ENCODE measurements around the gene MYORG. TPM values are rescaled to one million over a fixed set of nuclear protein-coding genes. Genes with fewer than 3 reads are reported as not detected.

The MYORG gene
- total and polyA plus RNA-seq, 12 donors, result 1.1 to 33.8 (median 14.5) TPM

DNA sequence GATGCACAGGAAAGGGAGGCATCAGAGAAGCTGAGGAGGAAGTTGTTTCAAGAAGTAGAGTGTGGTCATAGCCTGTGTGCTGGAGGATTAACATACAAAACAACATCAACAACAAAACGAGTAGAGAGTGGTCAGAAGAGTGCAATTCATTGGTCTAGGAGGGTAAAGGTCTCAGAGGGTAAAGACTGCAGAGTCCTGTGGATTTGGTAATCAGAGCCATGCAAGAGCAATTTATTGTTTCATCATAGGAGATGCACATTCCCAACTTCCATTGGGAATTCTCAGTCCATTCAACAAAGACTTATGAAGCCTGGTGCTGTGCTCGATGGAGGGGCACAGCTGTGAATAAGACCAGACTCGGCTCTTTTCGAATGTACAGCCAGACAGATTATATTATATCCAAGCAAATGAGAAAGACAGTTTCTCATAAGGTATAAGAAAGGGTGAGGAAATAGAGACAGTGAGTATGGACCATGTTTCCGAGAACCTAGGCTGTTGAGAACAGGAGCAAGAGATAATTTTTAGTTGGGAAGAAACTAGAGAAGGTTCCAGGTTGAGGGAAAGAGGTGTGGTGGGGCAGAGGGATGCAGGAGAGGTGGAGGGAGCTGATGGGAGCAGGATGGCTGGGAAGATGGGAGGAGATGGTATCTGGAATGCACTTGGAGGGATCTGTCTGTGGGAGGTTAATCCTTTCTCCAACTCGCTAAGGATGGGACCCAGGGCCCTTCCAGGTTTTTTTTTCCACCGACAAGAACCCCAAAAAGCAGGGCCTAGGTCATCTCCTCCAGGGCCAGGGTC lies 7.9 kb upstream of the MYORG start:
- peaks cover 9 to 19% of the 10 kb centered on the region in 2 donors for H3K4me1 ChIP-seq (replicated peaks in 1 of 2)
- H3K27ac ChIP-seq, result no peak overlapping the region
- no peaks in the 10 kb centered on the region for H3K27me3 ChIP-seq
- intact Hi-C loops (cut with DNase I), result no loop called here
- no peaks in the 10 kb centered on the region for H3K36me3 ChIP-seq (replicated peaks in 1 of 2)
- 76 to 81% (median 78%) methylated on average over 7 of the region's 7 CpGs for WGBS, 4 donors
- no peaks in the 10 kb centered on the region for H3K9me3 ChIP-seq (replicated peaks in 1 of 3)
- DNase-seq, result peak in 2 of 7 donors; percentile 4 to 6
- no peak overlapping the region for H3K4me3 ChIP-seq
- TF ChIP-seq, protein P1, sequence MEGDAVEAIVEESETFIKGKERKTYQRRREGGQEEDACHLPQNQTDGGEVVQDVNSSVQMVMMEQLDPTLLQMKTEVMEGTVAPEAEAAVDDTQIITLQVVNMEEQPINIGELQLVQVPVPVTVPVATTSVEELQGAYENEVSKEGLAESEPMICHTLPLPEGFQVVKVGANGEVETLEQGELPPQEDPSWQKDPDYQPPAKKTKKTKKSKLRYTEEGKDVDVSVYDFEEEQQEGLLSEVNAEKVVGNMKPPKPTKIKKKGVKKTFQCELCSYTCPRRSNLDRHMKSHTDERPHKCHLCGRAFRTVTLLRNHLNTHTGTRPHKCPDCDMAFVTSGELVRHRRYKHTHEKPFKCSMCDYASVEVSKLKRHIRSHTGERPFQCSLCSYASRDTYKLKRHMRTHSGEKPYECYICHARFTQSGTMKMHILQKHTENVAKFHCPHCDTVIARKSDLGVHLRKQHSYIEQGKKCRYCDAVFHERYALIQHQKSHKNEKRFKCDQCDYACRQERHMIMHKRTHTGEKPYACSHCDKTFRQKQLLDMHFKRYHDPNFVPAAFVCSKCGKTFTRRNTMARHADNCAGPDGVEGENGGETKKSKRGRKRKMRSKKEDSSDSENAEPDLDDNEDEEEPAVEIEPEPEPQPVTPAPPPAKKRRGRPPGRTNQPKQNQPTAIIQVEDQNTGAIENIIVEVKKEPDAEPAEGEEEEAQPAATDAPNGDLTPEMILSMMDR (IDR thresholded peaks at IDR 0.05), result no peak
- no peak for TF ChIP-seq POLR2A (IDR thresholded peaks at IDR 0.05)

GRCh38 chr9:34383904-34384303 lies 7.2 kb upstream of the MYORG start:
- 88 to 91% (median 89%) methylated on average over 4 of the region's 4 CpGs for WGBS, 4 donors
- H3K4me1 ChIP-seq (replicated peaks in 1 of 2), result peaks cover 10 to 24% of the 10 kb centered on the region in 2 donors
- H3K27ac ChIP-seq, result no peak overlapping the region
- TF ChIP-seq, protein P1 (IDR thresholded peaks at IDR 0.05), result no peak
- no peak for TF ChIP-seq POLR2A (IDR thresholded peaks at IDR 0.05)
- DNase-seq, result peak in 1 of 7 donors; percentile 11
- intact Hi-C loops (cut with DNase I), result no loop called here
- no peaks in the 10 kb centered on the region for H3K27me3 ChIP-seq
- H3K9me3 ChIP-seq (replicated peaks in 1 of 3), result no peaks in the 10 kb centered on the region
- no peaks in the 10 kb centered on the region for H3K36me3 ChIP-seq (replicated peaks in 1 of 2)
- no peak overlapping the region for H3K4me3 ChIP-seq

DNA sequence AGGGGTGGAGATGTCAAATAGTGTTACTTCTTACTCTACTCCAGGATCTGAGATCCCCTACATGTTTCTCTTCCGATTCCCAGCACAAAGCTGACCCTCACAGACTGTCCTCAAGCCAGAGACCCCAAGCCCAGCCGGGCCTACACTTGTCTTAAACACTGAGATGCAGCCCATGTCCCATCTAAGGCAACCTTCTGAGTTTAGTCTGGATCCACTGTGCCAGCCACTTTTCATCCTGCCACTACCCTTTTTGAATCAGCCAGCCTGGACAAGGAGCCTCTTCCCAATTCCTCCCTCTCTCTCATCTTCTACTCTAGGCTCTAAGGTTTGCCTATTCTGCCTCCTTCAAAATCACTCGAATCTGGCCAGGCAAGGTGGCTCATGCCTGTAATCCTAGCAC lies 6.2 kb upstream of the MYORG start:
- WGBS, 4 donors, result 86 to 95% (median 91%) methylated on average over 3 of the region's 3 CpGs
- Histone ChIP-seq H3K27me3 (no peaks in the 10 kb centered on the region), H3K36me3 (replicated peaks in 1 of 2) (no peaks in the 10 kb centered on the region), H3K4me3 (no peak overlapping the region), H3K4me1 (replicated peaks in 1 of 2) (peaks cover 10 to 24% of the 10 kb centered on the region in 2 donors), H3K9me3 (replicated peaks in 1 of 3) (no peaks in the 10 kb centered on the region), H3K27ac (no peak overlapping the region)
- TF ChIP-seq, protein P1 (IDR thresholded peaks at IDR 0.05), result no peak
- TF ChIP-seq POLR2A (IDR thresholded peaks at IDR 0.05), result no peak
- intact Hi-C loops (cut with DNase I), result no loop called here
- DNase-seq, result peak in 1 of 7 donors; percentile 0

DNA sequence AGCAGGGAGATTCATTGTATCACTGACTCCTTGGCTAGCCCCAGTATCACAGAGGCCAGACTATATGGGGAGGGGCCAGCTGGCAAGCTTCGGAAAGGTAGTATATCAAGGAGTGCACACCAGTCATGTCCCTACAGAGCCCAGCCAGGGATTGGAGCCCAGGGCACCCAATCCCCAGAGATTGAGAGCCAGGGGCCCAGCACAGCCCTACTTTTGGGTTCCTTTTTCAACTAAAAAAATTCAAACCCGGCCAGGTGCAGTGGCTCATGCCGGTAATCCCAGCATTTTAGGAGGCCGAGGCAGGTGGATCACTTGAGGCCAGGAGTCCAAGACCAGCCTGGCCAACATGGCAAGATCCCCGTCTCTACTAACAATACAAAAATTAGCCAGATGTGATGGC lies 5.4 kb upstream of the MYORG start:
- H3K9me3 ChIP-seq (replicated peaks in 1 of 3), result no peaks in the 10 kb centered on the region
- H3K27me3 ChIP-seq, result no peaks in the 10 kb centered on the region
- H3K4me3 ChIP-seq, result no peak overlapping the region
- TF ChIP-seq POLR2A (IDR thresholded peaks at IDR 0.05), result no peak
- TF ChIP-seq, protein P1 (IDR thresholded peaks at IDR 0.05), result no peak
- no peaks in the 10 kb centered on the region for H3K36me3 ChIP-seq (replicated peaks in 1 of 2)
- intact Hi-C loops (cut with DNase I), result no loop called here
- WGBS, 4 donors, result 79 to 100% (median 93%) methylated on average over 5 of the region's 5 CpGs
- no peak overlapping the region for H3K27ac ChIP-seq
- no peak for DNase-seq
- H3K4me1 ChIP-seq (replicated peaks in 1 of 2), result peaks cover 10 to 24% of the 10 kb centered on the region in 2 donors
